Stimulated activated effector memory CD8-positive, alpha-beta T cell treated with anti-CD3 and anti-CD28 coated beads, Interleukin-12 subunit alpha, Interleukin-12 subunit beta, amount 100 ng/mL, for 72 hours (primary cell): Measurements from ENCODE around the gene KCTD10.

Experiments used
- ATAC-seq: fragments of 150-1000 bp; cut with Tn5 transposase; 2 replicates; pipeline ENCODE4 v1.10.0; 2021
- DNase-seq, 2 donors: peaks; one replicate each; pipeline ENCODE4 v3.0.0; 2021 to 2022; ENCODE audit warnings: low spot score in 2 of 2
- H3K27ac Mint-ChIP-seq: one replicate; pipeline ENCODE4 v1.8.0; 2022; ENCODE audit warnings: mild to moderate bottlenecking, mixed read lengths
- H3K36me3 Mint-ChIP-seq: one replicate; pipeline ENCODE4 v1.8.0; 2022; ENCODE audit warnings: mild to moderate bottlenecking, mixed read lengths
- H3K4me1 Mint-ChIP-seq: one replicate; pipeline ENCODE4 v1.8.0; 2022; ENCODE audit warnings: mixed read lengths
- H3K4me3 Mint-ChIP-seq: one replicate; pipeline ENCODE4 v1.8.0; 2022; ENCODE audit warnings: mild to moderate bottlenecking, mixed read lengths
- H3K9me3 Mint-ChIP-seq: one replicate; pipeline ENCODE4 v1.8.0; 2022; ENCODE audit warnings: mixed read lengths

KCTD10 gene

GRCh38 chr12:109467978-109468676 is 9.0 kb downstream of the KCTD10 start:
- DNase-seq, result no peak
- H3K4me3 Mint-ChIP-seq, result no peak overlapping the region
- peaks cover 24% of the 10 kb centered on the region for H3K36me3 Mint-ChIP-seq
- H3K27ac Mint-ChIP-seq, result no peak overlapping the region
- no peak for ATAC-seq
- no peaks in the 10 kb centered on the region for H3K9me3 Mint-ChIP-seq
- H3K4me1 Mint-ChIP-seq, result peaks cover 49% of the 10 kb centered on the region

GRCh38 chr12:109466821-109467220 is 10.3 kb downstream of the KCTD10 start:
- Mint-ChIP-seq H3K4me1 (peaks cover 56% of the 10 kb centered on the region), H3K27ac (no peak overlapping the region), H3K9me3 (no peaks in the 10 kb centered on the region), H3K4me3 (no peak overlapping the region), H3K36me3 (peaks cover 24% of the 10 kb centered on the region)
- DNase-seq (no peak), ATAC-seq (no peak)

DNA sequence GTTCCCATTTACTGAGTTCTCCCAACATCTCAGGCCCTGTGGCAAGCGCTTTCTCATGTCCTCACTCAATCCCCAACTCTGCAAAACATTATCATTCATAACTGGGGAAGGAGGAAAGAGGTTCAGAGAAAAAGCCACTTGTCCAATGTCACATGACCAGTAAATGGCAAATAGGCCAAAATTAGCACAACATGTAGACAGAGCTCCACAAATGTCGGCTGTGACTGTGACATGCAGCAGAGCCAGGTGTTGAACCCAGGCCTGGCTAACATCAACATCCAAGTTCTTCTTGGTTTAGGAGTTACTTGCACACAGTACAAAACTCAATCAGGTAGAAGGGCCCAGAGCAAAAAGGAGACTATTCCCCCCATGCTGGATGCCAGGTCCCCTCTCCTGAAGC is 10.8 kb downstream of the KCTD10 start:
- no peak overlapping the region for H3K4me3 Mint-ChIP-seq
- ATAC-seq (no peak), DNase-seq (no peak)
- H3K9me3 Mint-ChIP-seq, result no peaks in the 10 kb centered on the region
- peaks cover 61% of the 10 kb centered on the region for H3K4me1 Mint-ChIP-seq
- peaks cover 24% of the 10 kb centered on the region for H3K36me3 Mint-ChIP-seq
- H3K27ac Mint-ChIP-seq, result no peak overlapping the region

DNA sequence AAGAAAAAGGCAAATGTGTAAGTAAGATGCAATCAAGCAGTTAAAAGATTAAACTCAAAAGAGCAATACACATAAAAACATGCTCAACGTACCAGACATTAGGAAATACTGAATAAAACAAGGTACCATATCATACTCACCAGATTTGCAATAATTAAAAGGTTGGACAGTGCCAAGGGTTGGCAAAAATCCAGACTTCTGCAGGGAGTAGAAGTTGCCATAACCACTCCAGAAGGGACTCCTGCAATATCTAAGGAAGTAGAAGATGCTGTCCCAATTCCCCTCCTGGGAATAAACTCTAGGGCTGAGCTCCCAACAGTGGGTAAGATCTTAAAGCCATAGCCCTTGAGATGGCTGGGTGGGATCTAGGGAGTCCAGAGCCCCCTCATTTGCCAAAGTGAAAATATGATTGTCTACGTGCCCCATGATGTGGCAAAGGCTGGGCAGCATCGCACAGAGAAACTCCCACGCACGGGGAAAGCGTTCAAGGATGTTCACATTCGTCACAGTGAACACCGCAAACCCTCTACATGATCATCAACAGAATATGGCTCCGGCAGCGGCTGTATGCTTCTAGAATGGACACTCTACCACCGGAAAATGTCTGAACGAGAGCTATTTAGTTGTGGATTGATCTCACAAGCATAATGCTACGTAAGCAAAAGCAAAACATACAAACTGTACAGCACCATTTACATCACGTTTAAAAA is 12.3 kb downstream of the KCTD10 start:
- Mint-ChIP-seq H3K4me3 (no peak overlapping the region), H3K27ac (peak overlapping the region; percentile 54), H3K36me3 (peaks cover 25% of the 10 kb centered on the region), H3K4me1 (peaks cover 53% of the 10 kb centered on the region), H3K9me3 (no peaks in the 10 kb centered on the region)
- ATAC-seq (no peak), DNase-seq (no peak)

DNA sequence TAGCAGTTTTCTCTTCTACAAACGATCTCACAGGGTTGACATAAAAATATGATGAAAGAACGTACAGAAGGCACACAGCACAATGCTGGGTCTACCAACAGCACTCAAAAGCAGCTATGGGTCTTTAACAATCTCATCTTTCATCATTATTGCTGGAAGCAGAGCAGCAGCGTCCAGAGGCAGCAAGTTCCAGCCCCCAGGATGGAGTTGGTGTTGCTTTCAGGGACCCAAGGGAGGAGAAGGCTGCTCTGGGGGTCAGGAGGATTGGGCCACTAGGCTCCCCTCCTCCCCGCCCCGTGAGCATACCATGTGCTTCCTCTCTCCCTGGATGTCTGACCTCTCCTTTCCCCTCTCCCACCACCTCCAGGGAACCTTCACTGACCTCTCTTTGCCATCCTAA is 13.3 kb downstream of the KCTD10 start:
- Mint-ChIP-seq H3K36me3 (peaks cover 26% of the 10 kb centered on the region), H3K9me3 (no peaks in the 10 kb centered on the region), H3K4me1 (peaks cover 60% of the 10 kb centered on the region), H3K4me3 (no peak overlapping the region), H3K27ac (peak overlapping the region; percentile 89)
- ATAC-seq (no peak), DNase-seq (no peak)

DNA sequence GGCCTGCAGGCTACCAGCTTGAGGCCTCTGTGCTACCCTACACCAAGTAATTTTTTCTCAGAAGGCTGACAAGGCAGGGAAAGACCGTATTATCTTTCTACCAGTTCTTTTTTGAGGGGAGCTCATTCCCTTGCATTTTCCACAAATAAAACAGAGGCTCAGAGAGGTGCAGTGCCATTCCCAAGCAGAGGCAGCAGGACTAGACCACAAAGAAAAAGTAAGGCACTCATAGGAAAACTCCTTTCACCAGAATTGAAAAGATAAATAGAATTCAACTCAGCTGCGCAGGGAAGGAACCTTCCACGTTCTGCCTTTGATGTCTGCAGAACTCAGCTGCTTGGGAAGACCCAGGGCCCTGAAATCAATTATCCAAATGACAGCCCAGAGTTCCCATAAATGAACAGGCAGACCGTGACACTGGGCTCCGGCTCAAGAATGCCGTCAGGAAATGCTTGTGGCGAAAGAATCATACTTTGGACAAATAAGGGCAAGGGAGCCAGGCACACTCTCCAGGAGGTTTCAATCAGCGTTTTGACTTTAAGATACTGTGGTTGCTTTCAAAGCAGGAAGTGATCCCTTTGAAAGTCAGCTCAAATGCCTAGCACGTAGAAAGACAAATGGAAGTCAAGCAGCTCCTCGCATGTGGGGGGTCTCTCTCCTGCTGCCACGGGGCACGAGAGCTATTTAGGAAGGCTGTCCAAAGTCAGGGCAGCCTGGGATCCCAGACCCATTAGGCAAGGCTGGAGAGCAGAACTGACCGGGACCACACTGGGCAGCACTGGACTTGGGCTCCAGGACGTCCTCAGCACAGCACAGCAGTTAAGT is 14.0 kb downstream of the KCTD10 start:
- Mint-ChIP-seq H3K4me3 (no peak overlapping the region), H3K4me1 (peaks cover 67% of the 10 kb centered on the region), H3K27ac (peak overlapping the region; percentile 89), H3K36me3 (peaks cover 24% of the 10 kb centered on the region), H3K9me3 (no peaks in the 10 kb centered on the region)
- no peak for ATAC-seq
- DNase-seq, result no peak

- H3K9me3 Mint-ChIP-seq, result no peaks in the 10 kb centered on the region
- H3K4me1 Mint-ChIP-seq, result peaks cover 75% of the 10 kb centered on the region
- H3K36me3 Mint-ChIP-seq, result peaks cover 27% of the 10 kb centered on the region
- ATAC-seq (no peak), DNase-seq (no peak)
- H3K4me3 Mint-ChIP-seq, result no peak overlapping the region
- H3K27ac Mint-ChIP-seq, result peak overlapping the region; percentile 89
Measured at GRCh38 chr12:109461846-109462756, 15.0 kb downstream of the KCTD10 start.

DNA sequence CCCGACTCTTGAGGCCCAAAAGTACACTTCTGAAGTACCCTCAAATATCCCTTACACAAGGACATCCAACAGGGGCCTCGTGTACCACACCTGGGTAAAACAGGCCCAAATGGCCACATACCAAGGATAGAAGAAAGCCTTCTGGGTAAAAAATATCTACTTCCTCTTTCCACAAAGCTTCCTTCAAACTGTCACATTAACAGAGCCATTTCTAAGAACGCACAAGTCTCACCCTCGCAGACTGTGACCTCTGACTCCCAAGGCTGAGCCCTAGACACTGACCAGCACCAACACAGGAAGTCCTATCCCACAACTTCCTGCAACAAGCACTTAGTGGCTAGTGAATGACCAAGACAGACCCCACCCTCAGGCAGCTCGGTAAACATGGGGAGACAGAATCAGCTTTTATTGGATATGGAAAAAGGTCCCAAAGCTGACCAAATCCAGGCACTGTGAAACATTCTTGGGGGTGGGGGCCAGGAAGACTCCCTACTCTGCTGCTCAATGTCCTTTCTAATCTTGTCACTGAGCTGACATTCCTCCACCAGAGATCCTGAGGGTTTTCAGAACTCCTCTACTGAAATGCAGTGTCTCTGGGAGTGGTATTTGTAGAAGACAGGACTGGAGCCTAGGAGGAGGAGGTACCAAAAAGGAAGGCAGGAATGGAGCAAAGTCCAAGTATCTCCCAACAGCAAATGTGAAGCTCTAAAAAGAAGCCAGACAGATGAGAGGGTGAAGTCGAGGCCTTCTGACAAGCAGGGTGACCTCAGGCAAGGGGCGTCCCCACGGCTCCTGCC is 15.9 kb downstream of the KCTD10 start:
- H3K4me3 Mint-ChIP-seq, result no peak overlapping the region
- ATAC-seq (peak; percentile 25), DNase-seq (no peak)

DNA sequence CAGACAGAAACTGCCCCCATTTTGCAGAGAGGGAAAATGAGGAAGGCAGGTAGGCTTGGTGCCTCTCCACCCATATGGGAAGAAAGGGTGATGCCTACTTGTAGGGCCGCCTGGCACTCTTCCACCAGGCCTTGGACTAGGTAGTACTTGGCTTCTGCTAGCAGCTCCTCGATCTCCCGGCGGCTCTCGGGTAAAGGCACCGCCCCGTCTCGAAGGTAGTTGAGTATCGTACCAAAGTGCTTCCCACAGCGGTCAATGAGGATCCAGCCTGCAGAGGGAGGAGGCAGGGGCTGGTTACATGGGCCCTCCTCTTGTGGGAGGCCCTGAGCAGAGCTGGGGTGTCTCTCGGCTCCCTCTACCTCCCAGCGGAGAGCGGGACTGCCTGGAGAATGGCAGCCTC is 16.6 kb downstream of the KCTD10 start:
- ATAC-seq (no peak), DNase-seq (no peak)
- Mint-ChIP-seq H3K4me1 (peaks cover 66% of the 10 kb centered on the region), H3K27ac (peak overlapping the region; percentile 89), H3K9me3 (no peaks in the 10 kb centered on the region), H3K4me3 (no peak overlapping the region), H3K36me3 (peaks cover 42% of the 10 kb centered on the region)

More for the DNA sequence above, 15.9 kb downstream of the KCTD10 start:
- peaks cover 35% of the 10 kb centered on the region for H3K36me3 Mint-ChIP-seq
- H3K9me3 Mint-ChIP-seq, result no peaks in the 10 kb centered on the region
- peak overlapping the region; percentile 89 for H3K27ac Mint-ChIP-seq
- H3K4me1 Mint-ChIP-seq, result peaks cover 73% of the 10 kb centered on the region

DNA sequence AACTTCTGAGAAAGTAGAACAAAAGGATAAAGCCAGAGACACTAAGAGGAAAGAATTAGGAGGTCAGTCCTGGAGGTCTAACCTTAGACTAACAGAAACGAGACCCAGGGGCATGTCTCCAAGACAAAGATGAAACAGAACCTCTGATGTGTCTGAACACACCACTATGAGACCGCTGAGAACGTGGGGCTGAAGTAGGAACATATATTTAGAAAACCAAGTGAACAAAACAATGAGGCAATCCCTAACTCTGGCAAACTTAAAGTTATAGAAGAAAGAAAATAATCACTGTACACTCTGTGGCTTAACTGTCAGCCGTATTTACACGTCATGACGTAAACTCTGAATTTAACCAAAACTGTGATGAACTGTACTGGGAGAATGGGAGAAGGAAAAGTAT is 17.9 kb downstream of the KCTD10 start:
- Mint-ChIP-seq H3K36me3 (peaks cover 55% of the 10 kb centered on the region), H3K9me3 (no peaks in the 10 kb centered on the region), H3K27ac (peak overlapping the region; percentile 94), H3K4me3 (no peak overlapping the region), H3K4me1 (peaks cover 57% of the 10 kb centered on the region)
- ATAC-seq, result no peak
- DNase-seq, result no peak

DNA sequence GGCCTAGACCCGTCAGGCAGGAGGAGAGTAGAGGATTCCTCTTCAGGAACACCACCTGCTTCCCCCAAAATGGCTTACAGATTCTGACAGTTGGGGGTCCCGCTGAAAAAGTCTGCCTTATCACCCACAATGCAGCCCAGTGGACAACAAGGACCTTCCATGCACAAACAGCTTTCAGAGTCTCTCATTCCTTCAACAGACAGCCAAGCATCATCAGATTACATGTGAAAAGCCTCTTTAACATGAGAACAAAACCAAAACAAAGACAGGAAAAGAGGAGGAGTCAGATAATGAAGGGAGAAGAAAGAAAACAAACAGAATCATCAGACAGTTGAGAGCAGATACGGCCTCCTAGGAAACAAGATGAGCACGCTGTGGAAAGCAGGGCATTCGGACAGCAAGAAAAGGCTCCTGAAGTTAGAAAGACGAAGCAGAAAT is 18.3 kb downstream of the KCTD10 start:
- Mint-ChIP-seq H3K27ac (peak overlapping the region; percentile 94), H3K9me3 (no peaks in the 10 kb centered on the region), H3K4me1 (peaks cover 53% of the 10 kb centered on the region), H3K36me3 (peaks cover 60% of the 10 kb centered on the region), H3K4me3 (peak overlapping the region; percentile 50)
- no peak for DNase-seq
- no peak for ATAC-seq

- H3K27ac Mint-ChIP-seq, result peak overlapping the region; percentile 94
- no peak for DNase-seq
- H3K36me3 Mint-ChIP-seq, result peaks cover 67% of the 10 kb centered on the region
Measured at GRCh38 chr12:109458086-109458485, 19.0 kb downstream of the KCTD10 start.

GRCh38 chr12:109455706-109456105 is 21.4 kb downstream of the KCTD10 start:
- H3K36me3 Mint-ChIP-seq, result peaks cover 76% of the 10 kb centered on the region

More at GRCh38 chr12:109458086-109458485, 19.0 kb downstream of the KCTD10 start:
- no peaks in the 10 kb centered on the region for H3K9me3 Mint-ChIP-seq
- H3K4me3 Mint-ChIP-seq, result peak overlapping the region; percentile 50
- ATAC-seq, result peak; percentile 88
- H3K4me1 Mint-ChIP-seq, result peaks cover 46% of the 10 kb centered on the region

GRCh38 chr12:109452489-109452888 is 24.6 kb downstream of the KCTD10 start:
- Mint-ChIP-seq H3K4me1 (peaks cover 12% of the 10 kb centered on the region), H3K36me3 (peaks cover 73% of the 10 kb centered on the region)
- no peak for DNase-seq

More at GRCh38 chr12:109455706-109456105, 21.4 kb downstream of the KCTD10 start:
- no peak for DNase-seq
- peaks cover 32% of the 10 kb centered on the region for H3K4me1 Mint-ChIP-seq
- no peak overlapping the region for H3K27ac Mint-ChIP-seq
- ATAC-seq, result no peak
- H3K9me3 Mint-ChIP-seq, result no peaks in the 10 kb centered on the region
- H3K4me3 Mint-ChIP-seq, result no peak overlapping the region

More at GRCh38 chr12:109452489-109452888, 24.6 kb downstream of the KCTD10 start:
- no peak for ATAC-seq
- H3K27ac Mint-ChIP-seq, result peak overlapping the region; percentile 29
- H3K4me3 Mint-ChIP-seq, result no peak overlapping the region
- H3K9me3 Mint-ChIP-seq, result no peaks in the 10 kb centered on the region
